DMS153 treated with DMSO at 0.1 percent for 48 hours (cell line): Measurements from ENCODE around the gene HOGA1.
"Not testable (repeated sequence)": the region's sequence is repeated elsewhere in the genome, so short reads cannot be mapped to it uniquely, and the experiment has no call there.

Experiments
- DNase-seq: peaks from one replicate; lab custom pipeline; 2025; ENCODE audit not compliant: unreplicated experiment; lab: John Stamatoyannopoulos, UW

Gene HOGA1

GRCh38 chr10:97554336-97554735 lies 29.9 kb upstream of the HOGA1 start:
- not testable (repeated sequence) for DNase-seq

GRCh38 chr10:97555541-97555940 lies 28.6 kb upstream of the HOGA1 start:
- not testable (repeated sequence) for DNase-seq

GRCh38 chr10:97560731-97561381 lies 23.3 kb upstream of the HOGA1 start:
- DNase-seq, result not testable (repeated sequence)

GRCh38 chr10:97561386-97562077 lies 22.7 kb upstream of the HOGA1 start:
- DNase-seq, result not testable (repeated sequence)

GRCh38 chr10:97562329-97562728 lies 21.9 kb upstream of the HOGA1 start:
- not testable (repeated sequence) for DNase-seq

GRCh38 chr10:97563337-97563736 lies 20.9 kb upstream of the HOGA1 start:
- no peak for DNase-seq

- no peak for DNase-seq
Measured at GRCh38 chr10:97564776-97565175, 19.4 kb upstream of the HOGA1 start.

GRCh38 chr10:97566336-97566996 lies 17.7 kb upstream of the HOGA1 start:
- DNase-seq, result no peak

- no peak for DNase-seq
Measured at GRCh38 chr10:97567891-97568290, 16.3 kb upstream of the HOGA1 start.

GRCh38 chr10:97570146-97570788 lies 13.9 kb upstream of the HOGA1 start:
- DNase-seq, result no peak

GRCh38 chr10:97570789-97571471 lies 13.3 kb upstream of the HOGA1 start:
- no peak for DNase-seq

GRCh38 chr10:97571622-97572021 lies 12.6 kb upstream of the HOGA1 start:
- DNase-seq, result no peak

GRCh38 chr10:97572214-97572989 lies 11.8 kb upstream of the HOGA1 start, which contains the start of gene ANKRD2:
Gene ANKRD2 (plus strand): TSS chr10:97572779. CDS start chr10:97572789, 10 bp downstream.
- peak; percentile 13 for DNase-seq

- no peak for DNase-seq
Measured at GRCh38 chr10:97573021-97573420, 11.2 kb upstream of the HOGA1 start.

- DNase-seq, result no peak
Measured at GRCh38 chr10:97573672-97574071, 10.5 kb upstream of the HOGA1 start.

- peak; percentile 63 for DNase-seq
Measured at GRCh38 chr10:97574374-97575126, 9.6 kb upstream of the HOGA1 start.

GRCh38 chr10:97575127-97575668 lies 9.0 kb upstream of the HOGA1 start:
- no peak for DNase-seq

- not testable (repeated sequence) for DNase-seq
Measured at GRCh38 chr10:97576487-97576886, 7.7 kb upstream of the HOGA1 start.

GRCh38 chr10:97577701-97578100 lies 6.5 kb upstream of the HOGA1 start:
- DNase-seq, result no peak
